GM11168 (cell line): ENCODE measurements around the gene SDK2.

ENCODE experiments used
- in situ Hi-C: fragments of 300-500 bp; cut with MboI; formaldehyde crosslinking; loops from one replicate; pipeline ENCODE4 v1.12.0; 2022; ENCODE audit warnings: low sequenced_read_pairs; ENCODE audit not compliant: unreplicated experiment

The SDK2 gene

GRCh38 chr17:73566905-73567782 is 77.1 kb downstream of the SDK2 start:
- in situ Hi-C loops, result no loop called here

GRCh38 chr17:73564843-73565242 is 79.4 kb downstream of the SDK2 start:
- in situ Hi-C loops, result no loop called here

GRCh38 chr17:73562896-73563295 is 81.3 kb downstream of the SDK2 start:
- in situ Hi-C loops, result no loop called here

- in situ Hi-C loops, result no loop called here
Observed at GRCh38 chr17:73561111-73561510, 83.1 kb downstream of the SDK2 start.

GRCh38 chr17:73560661-73561060 is 83.6 kb downstream of the SDK2 start:
- in situ Hi-C loops, result no loop called here

- in situ Hi-C loops, result no loop called here
Observed at GRCh38 chr17:73559532-73559931, 84.7 kb downstream of the SDK2 start.

GRCh38 chr17:73555199-73555960 is 88.9 kb downstream of the SDK2 start:
- in situ Hi-C loops, result no loop called here

- in situ Hi-C loops, result no loop called here
Observed at GRCh38 chr17:73554498-73554897, 89.7 kb downstream of the SDK2 start.

GRCh38 chr17:73553311-73553710 is 90.9 kb downstream of the SDK2 start:
- in situ Hi-C loops, result no loop called here

GRCh38 chr17:73552300-73553048 is 91.8 kb downstream of the SDK2 start:
- in situ Hi-C loops, result no loop called here

GRCh38 chr17:73551759-73552158 is 92.5 kb downstream of the SDK2 start:
- in situ Hi-C loops, result no loop called here

- in situ Hi-C loops, result no loop called here
Observed at GRCh38 chr17:73551144-73551543, 93.1 kb downstream of the SDK2 start.

- in situ Hi-C loops, result no loop called here
Observed at GRCh38 chr17:73550556-73550955, 93.7 kb downstream of the SDK2 start.

GRCh38 chr17:73549841-73550430 is 94.3 kb downstream of the SDK2 start:
- in situ Hi-C loops, result no loop called here

GRCh38 chr17:73548620-73549311 is 95.5 kb downstream of the SDK2 start:
- in situ Hi-C loops, result no loop called here

- in situ Hi-C loops, result no loop called here
Observed at GRCh38 chr17:73547790-73548189, 96.5 kb downstream of the SDK2 start.

- in situ Hi-C loops, result no loop called here
Observed at GRCh38 chr17:73546770-73547536, 97.3 kb downstream of the SDK2 start.

- in situ Hi-C loops, result no loop called here
Observed at GRCh38 chr17:73546114-73546513, 98.1 kb downstream of the SDK2 start.
